Measurements from ENCODE around the gene STAT3. TPM values are rescaled to one million over a fixed set of nuclear protein-coding genes. Genes with fewer than 3 reads are reported as not detected.

STAT3 gene
- total RNA-seq, 2 donors from 2014 or later = 79.4 to 99.5 TPM

DNA sequence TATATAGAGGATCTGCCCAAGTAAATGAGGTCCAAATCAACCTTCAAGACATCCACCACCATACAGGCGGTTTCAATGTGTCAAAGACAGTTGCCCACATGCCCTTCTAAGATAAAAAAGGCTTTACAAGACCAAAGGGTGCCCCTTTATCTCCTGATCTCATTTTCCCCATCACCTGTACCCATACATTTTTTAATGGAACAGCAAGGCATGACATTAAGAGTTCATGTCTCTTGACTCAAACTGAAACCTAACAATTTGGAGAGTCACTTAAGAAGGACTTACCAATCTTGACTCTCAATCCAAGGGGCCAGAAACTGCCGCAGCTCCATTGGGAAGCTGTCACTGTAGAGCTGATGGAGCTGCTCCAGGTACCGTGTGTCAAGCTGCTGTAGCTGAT, 40.1 kb downstream of the STAT3 start:
- Histone ChIP-seq H3K36me3 (replicated peaks in 1 of 2; ENCODE audit: insufficient read depth in 1 of 2, low read depth in 2 of 2) (peaks cover 7 to 15% of the 10 kb centered on the region in 2 donors), H3K4me1 (peaks cover 53% of the 10 kb centered on the region), H3K4me3 (no peak overlapping the region), H3K27ac (peak overlapping the region in 3 of 4 donors; percentile 68 to 83 (median 80)), H3K9me3 (no peaks in the 10 kb centered on the region), H3K27me3 (no peaks in the 10 kb centered on the region)
- intact Hi-C loops (cut with DNase I) = no loop called here
- 94 to 98% methylated on average over 3 of the region's 3 CpGs for WGBS, 2 donors
- DNase-seq (no peak), ATAC-seq (no peak)
- no peak for TF ChIP-seq POLR2A (IDR thresholded peaks at IDR 0.05)
- TF ChIP-seq, protein P1, sequence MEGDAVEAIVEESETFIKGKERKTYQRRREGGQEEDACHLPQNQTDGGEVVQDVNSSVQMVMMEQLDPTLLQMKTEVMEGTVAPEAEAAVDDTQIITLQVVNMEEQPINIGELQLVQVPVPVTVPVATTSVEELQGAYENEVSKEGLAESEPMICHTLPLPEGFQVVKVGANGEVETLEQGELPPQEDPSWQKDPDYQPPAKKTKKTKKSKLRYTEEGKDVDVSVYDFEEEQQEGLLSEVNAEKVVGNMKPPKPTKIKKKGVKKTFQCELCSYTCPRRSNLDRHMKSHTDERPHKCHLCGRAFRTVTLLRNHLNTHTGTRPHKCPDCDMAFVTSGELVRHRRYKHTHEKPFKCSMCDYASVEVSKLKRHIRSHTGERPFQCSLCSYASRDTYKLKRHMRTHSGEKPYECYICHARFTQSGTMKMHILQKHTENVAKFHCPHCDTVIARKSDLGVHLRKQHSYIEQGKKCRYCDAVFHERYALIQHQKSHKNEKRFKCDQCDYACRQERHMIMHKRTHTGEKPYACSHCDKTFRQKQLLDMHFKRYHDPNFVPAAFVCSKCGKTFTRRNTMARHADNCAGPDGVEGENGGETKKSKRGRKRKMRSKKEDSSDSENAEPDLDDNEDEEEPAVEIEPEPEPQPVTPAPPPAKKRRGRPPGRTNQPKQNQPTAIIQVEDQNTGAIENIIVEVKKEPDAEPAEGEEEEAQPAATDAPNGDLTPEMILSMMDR (IDR thresholded peaks at IDR 0.05) = no peak

DNA sequence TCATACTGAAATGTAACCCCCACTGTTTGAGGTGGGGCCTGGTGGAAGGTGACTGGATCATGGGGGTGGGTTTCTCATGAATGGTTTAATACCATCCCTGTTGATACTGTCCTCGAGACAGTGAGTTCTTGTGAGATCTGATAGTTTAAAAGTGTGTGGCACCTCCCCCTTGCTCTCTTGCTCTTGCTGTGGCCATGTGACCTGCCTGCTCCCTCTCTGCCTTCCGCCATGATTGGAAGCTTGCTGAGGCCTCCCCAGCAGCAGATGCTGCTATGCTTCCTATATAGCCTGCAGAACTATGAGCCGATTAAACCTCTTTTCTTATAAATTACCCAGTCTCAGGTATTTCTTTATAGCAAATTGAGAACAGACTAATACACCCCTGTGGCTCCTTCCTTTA, 40.6 kb downstream of the STAT3 start:
- 90 to 92% methylated on average over 3 of the region's 3 CpGs for WGBS, 2 donors
- Histone ChIP-seq H3K27me3 (no peaks in the 10 kb centered on the region), H3K27ac (peak overlapping the region; percentile 65 to 83 (median 74)), H3K36me3 (replicated peaks in 1 of 2; ENCODE audit: insufficient read depth in 1 of 2, low read depth in 2 of 2) (peaks cover 7 to 15% of the 10 kb centered on the region in 2 donors), H3K4me3 (no peak overlapping the region), H3K9me3 (no peaks in the 10 kb centered on the region), H3K4me1 (peaks cover 53% of the 10 kb centered on the region)
- no peak for DNase-seq
- intact Hi-C loops (cut with DNase I) = no loop called here
- ATAC-seq = no peak
- TF ChIP-seq POLR2A (IDR thresholded peaks at IDR 0.05) = no peak
- TF ChIP-seq, protein P1 (IDR thresholded peaks at IDR 0.05) = no peak

DNA sequence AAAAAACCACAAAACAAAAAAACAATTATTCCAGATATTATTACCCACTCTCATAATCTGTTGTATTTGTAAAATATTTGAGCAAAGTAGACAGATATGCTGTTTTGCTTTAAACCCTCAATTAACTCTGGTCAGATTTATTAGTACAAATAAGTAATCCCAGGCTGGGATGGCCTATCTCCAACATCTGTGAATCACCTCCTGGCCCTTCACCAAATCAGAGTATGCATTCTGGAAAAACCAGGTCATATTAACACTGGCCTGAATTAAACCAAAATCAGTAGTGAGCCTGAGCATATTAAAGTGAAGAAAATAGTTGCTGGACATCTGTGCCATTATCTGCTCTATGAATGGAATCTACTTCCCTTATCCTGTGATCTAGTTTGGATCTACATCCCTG, 41.0 kb downstream of the STAT3 start:
- Histone ChIP-seq H3K27me3 (no peaks in the 10 kb centered on the region), H3K4me3 (no peak overlapping the region), H3K4me1 (peaks cover 53% of the 10 kb centered on the region), H3K9me3 (no peaks in the 10 kb centered on the region), H3K36me3 (replicated peaks in 1 of 2; ENCODE audit: insufficient read depth in 1 of 2, low read depth in 2 of 2) (peaks cover 9 to 15% of the 10 kb centered on the region in 2 donors), H3K27ac (peak overlapping the region; percentile 65 to 83 (median 74))
- peak; percentile 86 for ATAC-seq
- DNase-seq = peak; percentile 67 to 82 (median 76)
- TF ChIP-seq, protein P1 (IDR thresholded peaks at IDR 0.05) = no peak
- TF ChIP-seq POLR2A (IDR thresholded peaks at IDR 0.05) = no peak
- intact Hi-C loops (cut with DNase I) = no loop called here

DNA sequence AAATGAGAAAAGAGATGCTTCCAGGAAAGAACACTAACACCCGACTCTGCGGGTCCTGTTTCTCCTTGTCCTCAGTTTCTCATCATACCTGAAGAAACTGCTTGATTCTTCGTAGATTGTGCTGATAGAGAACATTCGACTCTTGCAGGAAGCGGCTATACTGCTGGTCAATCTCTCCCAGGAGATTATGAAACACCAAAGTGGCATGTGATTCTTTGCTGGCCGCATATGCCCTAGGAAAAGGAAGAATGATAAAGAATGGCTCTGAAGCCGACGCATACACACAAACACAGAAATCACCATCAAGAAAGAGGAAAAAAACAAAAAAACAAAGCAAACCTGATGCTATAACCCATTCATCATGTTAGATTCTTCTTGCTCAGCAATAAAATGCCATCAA, 41.8 kb downstream of the STAT3 start:
- TF ChIP-seq POLR2A (IDR thresholded peaks at IDR 0.05) = no peak
- TF ChIP-seq, protein P1 (IDR thresholded peaks at IDR 0.05) = no peak
- Histone ChIP-seq H3K27me3 (no peaks in the 10 kb centered on the region), H3K36me3 (replicated peaks in 1 of 2; ENCODE audit: insufficient read depth in 1 of 2, low read depth in 2 of 2) (peaks cover 14 to 15% of the 10 kb centered on the region in 2 donors), H3K27ac (peak overlapping the region in 3 of 4 donors; percentile 48 to 83 (median 55)), H3K9me3 (no peaks in the 10 kb centered on the region), H3K4me1 (peaks cover 53% of the 10 kb centered on the region), H3K4me3 (no peak overlapping the region)
- WGBS, 2 donors = 50 to 53% methylated on average over 8 of the region's 8 CpGs
- ATAC-seq = no peak
- no peak for DNase-seq
- intact Hi-C loops (cut with DNase I) = no loop called here

DNA sequence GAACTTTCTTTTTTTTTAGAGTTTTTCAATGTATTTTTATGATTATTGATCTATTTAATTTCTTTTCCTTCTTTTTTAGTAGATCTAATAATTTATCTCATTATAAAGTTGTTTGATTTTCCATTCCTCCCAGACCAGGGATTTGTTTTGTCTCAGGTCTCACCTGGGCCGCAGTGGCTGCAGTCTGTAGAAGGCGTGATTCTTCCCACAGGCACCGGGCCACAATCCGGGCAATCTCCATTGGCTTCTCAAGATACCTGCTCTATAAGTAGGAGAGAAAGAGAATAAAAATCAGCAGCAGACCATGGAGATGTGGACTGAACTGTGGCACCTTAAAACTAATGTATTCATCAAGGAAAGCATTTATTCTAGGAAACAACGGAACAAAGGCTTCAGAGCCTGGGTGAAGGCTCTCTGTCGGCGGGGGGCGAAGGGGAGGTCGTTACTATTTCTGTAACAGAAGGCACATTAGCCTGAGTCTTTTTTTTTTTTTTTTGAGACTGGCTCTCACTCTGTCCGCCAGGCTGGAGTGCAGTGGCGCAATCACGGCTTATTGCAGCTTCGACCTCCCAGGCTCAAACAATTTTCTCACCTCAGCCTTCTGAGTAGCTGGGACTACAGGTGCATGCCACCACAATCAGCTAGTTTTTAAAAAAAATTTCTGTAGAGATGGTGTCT, 42.7 kb downstream of the STAT3 start:
- H3K27me3 ChIP-seq = no peaks in the 10 kb centered on the region
- 42 to 44% methylated on average over 9 to 13 of the region's 13 CpGs for WGBS, 2 donors
- intact Hi-C loops (cut with DNase I) = no loop called here
- peaks cover 14 to 15% of the 10 kb centered on the region in 2 donors for H3K36me3 ChIP-seq (replicated peaks in 1 of 2; ENCODE audit: insufficient read depth in 1 of 2, low read depth in 2 of 2)
- DNase-seq = peak; percentile 54 to 76 (median 56)
- H3K4me3 ChIP-seq = no peak overlapping the region
- no peak for TF ChIP-seq POLR2A (IDR thresholded peaks at IDR 0.05)
- peaks cover 51% of the 10 kb centered on the region for H3K4me1 ChIP-seq
- H3K27ac ChIP-seq = peak overlapping the region in 2 of 4 donors; percentile 48 to 83
- H3K9me3 ChIP-seq = no peaks in the 10 kb centered on the region
- no peak for ATAC-seq
